HG02981 (cell line): Measurements from ENCODE around the gene GPR151.
"Not testable (repeated sequence)": the region's sequence is repeated elsewhere in the genome, so short reads cannot be mapped to it uniquely, and the experiment has no call there.

Source experiments
- ATAC-seq: cut with Tn5 transposase; IDR thresholded peaks from one replicate; pipeline ENCODE4 v1.9.1; 2021; ENCODE audit warnings: mild to moderate bottlenecking, moderate library complexity; ENCODE audit not compliant: unreplicated experiment

Gene GPR151

DNA sequence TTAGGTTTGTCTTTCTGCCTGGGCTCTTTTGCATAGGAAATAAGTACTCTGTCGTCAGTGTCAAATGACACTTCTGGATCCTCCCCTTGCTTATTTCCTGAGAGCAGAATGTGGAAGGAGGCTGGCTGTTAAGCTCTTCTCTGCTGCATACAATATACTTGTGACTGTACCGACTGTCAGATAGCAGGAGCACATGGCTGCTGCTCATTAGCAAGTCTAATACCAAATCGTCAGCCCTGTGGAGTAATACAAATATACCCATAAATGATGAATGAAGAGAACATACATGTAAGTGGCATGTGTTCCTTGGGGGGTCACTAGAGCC is at the start of gene GPR151:
TSS of gene GPR151 (minus strand) at position 40 of the 325 bp plus-strand sequence. CDS start 77 bp downstream, outside the sequence.
- no peak for ATAC-seq

DNA sequence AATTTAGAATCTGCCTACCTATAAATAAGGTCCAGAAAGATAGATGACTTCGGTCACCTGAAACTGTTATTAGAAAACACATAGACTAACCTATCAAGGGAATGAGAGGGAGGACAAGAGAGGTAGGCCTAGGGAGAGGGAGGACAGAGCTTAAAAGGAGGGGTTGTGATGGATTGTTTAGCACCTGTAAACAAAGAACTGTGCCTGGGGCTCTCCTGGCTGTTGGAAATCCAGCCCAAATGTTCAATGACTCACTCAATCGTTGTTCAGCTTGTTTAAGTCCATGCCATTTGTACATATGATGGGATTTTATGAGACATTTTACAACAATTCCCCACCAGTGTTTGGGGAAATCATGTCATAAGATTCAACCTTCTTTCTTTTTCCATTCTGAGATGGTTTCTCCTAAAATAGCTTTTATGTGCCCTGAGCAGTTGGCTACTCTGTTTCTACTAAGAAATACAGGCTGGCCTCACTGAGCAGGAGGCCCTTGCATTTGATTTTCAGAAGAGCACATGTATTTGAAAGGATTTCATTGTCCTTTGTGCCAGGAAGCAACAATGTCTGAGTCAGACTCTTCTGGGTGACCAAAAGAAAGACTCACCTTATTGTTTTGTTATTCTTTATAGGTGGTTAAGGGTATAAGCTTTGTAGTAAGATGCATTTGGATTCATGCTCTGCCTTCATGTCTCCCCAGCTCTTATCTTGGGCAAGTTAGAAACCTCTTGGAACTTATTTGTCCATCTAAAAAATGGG is 48.2 kb upstream of the GPR151 start:
- ATAC-seq: no peak

DNA sequence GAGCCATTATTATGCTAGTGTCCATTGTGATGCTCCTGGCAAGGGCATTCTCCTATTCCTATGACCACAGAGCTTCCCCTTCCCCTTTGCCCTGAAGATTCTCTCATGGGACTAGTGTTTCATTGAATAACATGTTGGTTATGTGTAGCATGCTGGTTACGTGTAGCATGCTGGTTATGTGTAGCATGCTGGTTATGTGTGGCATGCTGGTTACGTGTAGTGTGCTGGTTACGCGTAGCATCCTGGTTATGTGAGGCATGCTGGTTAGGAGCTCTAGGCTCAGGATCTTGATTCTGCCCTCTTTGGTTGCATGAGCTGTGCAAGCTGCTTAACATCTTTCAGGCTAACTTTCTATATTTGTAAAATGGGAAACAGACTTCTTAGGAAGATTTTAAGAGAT is 46.5 kb upstream of the GPR151 start:
- ATAC-seq: no peak

DNA sequence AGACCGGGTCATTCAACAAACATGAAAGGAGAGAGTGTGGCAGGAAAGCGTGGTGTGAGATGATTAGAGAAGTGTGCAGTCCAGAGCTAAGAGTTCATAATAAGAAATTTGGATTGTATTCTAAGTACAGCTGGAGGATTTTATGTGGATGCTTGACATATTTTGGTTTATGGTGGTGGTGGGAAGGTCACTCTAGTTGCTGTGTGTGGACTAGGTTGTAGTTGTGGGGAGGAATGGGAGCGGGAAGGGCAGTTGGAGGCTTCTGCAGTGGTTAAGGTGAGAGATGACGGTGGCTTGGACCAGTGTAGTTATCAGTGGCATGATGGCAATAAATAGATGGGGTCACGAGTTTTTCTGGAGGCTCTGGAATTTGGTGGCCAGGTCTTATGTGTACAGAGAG is 45.7 kb upstream of the GPR151 start:
- no peak for ATAC-seq

DNA sequence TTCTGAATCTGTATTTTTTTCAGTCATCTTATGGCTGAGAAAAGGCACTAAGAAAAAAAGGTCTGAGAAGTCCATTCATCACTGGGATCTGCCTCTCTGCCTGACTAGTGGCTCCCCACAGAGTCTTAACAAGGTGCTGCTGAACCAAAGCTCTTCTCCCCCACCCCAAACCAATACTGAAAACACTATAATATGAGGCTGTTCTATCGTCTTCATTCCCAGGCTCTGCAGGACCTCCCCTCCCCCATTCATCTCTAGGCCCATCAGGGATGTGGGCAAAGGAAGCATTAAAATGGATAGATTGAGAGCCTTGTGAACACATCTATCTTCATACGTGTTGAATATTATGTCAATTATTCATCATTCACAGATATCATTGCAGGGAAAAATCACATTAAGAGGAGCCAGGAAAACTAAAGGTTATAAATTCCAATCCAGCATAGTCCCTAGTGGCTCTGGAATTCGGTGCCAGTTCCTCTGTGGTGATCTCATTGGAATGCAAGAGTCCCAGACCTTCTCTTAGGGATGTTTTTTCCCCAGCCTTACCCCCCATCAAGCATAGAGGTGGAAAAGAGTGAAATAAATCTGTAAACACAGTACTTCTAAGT is 44.3 kb upstream of the GPR151 start:
- ATAC-seq: no peak

DNA sequence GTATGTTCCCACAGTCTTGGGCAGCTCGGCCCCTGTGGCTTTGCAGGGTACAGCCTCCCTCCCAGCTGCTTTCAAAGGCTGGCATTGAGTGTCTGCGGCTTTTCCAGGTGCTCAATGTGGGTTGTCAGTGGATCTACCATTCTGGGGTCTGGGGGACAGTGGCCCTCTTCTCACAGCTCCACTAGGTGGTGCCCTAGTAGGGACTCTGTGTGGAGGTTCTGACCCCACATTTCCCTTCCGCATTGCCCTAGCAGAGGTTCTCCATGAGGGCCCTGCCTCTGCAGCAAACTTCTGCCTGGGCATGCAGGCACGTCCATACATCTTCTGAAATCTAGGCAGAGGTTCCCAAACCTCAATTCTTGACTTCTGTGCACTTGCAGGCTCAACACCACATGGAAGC is 40.9 kb upstream of the GPR151 start:
- not testable (repeated sequence) for ATAC-seq

DNA sequence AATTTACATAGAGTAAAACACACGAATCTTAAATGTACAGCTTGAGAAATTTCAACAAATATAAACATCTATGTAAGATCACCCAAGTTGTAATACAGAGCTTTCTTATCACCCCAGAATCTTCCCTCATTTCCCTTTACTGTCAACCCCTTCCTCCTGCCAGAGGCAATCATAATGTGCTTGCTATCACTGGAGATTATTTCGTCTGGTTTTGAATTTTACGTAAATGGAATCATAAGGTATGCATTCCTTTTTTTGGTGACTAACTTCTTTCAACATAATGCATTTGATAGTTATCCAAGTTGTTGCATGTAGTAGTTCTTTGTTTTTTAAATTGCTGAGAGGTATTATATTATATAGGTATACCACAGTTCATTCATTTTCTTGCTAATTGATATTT is 37.5 kb upstream of the GPR151 start:
- ATAC-seq: no peak

DNA sequence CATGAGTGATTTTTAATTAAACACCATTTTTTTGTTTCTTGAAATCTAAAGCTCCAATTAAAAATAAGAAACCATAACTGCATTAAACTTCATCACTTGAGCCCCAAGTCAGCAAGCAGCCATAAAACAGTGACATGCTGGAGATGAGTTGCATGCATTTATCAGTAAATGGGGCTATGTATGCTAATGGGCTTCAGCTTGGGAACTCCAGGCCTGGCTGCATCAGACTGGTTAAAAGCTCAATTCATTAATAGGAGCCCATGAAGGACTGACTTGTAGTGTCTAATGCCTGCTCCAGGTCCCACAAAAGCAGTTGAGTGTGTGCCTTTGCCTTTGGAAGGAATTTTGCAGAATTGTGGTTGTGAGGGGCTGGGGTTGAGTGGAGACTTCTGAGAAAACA is 33.6 kb upstream of the GPR151 start:
- no peak for ATAC-seq

DNA sequence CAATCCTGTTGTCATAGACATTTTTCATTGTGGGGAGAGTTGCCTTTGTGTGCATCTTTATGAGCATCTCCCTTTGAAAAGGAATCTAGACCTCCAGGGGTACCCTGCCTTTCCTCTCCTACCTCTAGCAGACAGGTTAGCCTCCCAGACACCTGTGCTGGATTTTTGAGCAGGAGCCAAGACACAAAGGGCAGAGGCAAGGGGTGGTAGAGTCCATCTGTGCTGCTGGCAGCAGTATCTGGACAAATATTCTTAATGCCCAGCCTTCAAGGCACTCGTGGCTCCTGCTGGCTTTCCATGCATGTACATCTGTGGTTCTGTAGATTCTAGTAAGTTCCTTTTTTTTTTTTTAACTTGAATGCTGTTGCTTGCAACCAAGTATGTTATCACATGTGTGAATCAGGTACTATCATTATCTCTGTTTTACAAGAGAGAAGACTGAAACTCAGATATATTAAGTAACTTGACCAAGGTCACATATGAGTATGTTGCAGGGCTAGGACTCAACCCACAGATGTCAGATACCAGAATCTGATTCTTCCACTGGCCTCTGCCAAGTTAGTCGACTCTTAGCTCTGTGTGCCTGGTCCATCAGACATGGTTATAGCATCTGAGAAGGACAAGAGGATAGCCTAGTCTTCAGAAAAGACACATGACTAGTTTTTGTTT is 32.9 kb upstream of the GPR151 start:
- ATAC-seq: no peak

DNA sequence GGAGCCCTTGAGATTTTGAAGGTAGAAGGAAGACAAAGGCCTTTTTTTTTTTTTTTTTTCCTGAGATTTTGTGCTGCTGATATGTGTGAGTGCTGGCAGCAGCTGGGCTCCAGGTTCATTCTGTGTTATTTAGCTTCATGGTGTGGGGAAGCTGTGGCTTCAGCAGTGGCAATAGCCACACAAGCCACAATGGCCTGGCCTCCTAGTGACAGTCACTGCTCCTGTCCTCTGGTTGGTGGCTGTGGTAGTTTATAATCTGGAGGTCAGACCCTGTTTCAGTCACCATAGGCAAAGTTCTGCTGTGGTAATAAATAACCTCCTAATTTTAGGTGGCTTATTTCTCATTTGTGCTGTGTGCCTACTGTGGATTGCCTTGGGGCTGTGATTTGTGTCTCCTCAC is 28.2 kb upstream of the GPR151 start:
- ATAC-seq: no peak

DNA sequence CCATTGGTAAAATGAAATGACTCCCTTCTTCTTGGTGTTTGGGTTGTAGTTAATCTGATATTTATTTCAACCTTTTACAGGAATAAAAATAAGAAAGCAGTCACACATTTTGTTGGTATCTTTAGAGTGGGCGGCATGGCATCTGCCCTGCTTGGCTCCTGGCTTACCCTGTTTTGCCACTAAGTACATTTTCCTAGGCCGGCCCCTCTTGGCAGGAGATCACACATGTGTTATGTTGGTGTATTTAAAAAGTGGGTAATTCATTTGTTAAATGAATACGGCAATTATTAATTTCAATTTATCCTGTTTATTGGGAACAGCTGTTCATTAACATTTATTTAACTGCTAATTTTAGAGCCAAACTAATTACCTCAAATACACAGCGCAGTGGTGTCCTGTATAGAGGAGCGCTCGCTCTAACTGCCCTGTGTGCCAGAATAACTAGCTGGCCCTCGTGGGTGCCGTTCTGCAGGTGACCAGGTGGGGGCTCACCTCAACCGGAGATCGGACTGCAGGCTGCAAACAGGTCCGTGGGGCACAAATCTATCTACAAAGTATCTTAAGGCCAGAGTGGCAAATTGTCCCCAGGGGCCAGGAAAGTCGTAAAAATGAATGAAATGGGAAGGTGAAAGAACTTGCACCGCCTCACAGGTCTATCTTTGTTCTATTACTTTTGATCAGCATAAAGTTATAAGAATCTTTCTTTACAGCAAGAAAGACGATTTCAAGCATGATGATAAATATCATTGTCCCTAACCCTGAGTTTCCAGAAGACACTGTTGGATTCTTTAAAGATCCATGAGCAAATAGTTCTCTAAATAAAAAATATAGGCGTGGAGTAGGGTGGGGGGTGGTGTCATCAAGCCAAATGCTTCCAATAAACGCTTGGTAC is 26.2 kb upstream of the GPR151 start:
- ATAC-seq: peak; percentile 98

DNA sequence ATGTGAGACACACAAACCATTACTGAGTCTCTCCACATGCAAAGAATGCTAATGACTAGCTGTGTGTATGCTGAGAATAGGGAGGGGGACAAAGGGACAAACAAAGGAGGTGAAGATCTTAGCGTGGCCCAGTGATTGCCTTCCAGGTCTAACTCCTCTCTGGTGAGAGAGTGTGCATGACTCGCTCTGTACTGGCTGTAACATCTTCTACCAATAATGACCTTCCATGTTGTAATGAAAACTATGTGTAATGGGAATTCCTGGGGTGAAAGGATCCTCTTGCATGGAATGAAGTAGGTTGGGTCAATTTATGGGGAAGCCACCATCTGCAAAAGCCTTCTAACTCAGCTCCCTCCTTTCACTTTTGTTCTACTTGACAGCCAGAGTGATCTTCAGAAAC is 24.4 kb upstream of the GPR151 start:
- ATAC-seq: no peak

DNA sequence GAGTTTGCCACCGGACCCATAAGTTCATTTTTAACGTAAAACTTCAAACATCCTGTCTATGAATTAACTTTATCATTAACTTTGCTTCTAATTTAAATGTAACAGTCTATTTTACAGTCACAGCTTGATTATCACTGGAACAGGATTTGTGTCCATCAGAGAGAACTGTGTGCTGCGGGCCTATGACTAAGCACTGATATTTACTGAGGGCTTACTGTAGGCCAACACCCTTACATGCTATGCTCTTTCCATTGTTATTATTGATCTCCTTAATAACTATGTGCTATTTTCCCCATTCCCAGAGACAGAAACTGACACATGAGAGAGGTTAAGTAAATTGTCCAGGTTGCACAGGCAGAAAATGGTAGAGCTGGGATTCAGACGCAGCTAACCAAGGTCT is 24.0 kb upstream of the GPR151 start:
- ATAC-seq: no peak

DNA sequence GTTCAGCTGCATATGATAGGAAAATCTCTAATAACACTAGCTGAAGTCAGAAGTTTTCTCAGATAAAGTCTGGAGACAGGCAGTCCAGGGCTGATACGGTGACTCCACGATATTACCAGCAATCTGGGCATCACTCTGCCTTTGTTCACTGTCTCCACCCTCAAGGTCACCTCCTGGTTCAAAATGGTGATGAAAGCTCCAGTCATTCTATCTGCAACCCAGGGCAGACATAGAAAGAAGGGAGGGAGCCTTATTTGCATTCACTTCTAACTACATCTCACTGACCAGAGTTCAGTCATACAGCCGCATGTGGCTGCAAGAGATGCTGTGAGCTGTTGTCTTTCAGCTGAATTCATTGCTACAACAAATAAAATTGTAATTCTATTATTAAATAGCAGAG is 22.4 kb upstream of the GPR151 start:
- no peak for ATAC-seq

DNA sequence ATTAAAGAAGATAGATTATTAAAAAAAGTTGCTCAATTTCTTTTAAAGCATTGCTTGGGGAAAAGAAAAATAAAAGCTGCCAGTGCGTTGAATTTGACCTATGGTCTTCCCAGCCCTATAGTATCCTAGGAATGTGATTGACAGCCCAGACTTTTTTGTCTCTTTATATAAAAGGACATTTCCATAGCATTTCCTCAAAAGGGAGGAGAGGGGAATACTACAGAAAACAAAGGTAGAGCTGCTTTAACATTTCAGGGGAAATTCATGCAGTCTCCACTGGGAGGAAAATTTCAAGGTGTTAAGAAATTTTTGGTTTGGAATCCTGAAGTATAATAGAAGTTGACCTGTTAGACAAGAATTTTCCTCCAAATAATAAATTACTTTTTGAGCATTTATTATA is 17.9 kb upstream of the GPR151 start:
- no peak for ATAC-seq

DNA sequence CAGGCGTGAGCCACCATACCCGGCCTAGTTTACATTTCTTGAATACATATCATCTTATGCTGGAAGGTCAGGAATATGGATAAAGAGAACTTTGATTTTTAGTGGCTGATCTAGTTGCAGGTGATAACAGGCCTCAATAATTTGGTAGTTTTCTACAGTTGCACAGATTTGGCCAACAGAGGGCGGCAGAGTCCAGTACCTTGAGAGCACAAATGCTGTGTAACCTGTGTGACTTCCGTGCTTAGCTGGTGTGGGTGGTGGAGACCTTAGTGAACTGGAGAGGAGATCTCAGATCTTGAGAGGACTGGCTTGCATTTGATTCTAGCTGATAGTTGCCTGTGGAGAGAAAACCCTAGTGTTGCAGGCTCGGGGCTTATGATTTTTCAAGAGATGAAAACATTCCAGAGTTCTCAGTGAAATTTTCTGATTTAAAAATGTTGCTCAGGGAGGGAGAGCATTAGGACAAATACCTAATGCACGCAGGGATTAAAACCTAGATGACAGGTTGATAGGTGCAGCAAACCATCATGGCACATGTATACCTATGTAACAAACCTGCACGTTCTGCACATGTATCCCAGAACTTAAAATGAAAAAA is 17.4 kb upstream of the GPR151 start:
- ATAC-seq: peak; percentile 95

DNA sequence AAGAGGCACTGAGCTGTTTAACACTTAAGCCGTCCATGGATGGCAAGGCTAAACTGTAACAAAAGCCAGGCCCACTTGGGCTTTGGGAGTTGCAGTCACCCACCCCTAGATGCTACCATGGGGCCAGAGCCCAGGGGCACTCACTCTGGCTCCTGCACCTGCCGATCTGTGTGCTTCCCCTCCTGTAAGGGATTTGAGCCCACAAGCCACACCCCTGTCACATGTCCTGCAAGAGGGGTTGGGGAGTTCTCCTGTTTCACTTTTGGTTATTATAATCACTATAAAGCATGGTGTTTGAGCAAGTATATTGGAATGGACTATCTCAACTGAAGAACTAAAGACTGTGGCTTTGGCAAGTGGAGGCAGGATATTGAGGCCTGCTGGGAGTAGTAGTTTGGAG is 14.0 kb upstream of the GPR151 start:
- peak; percentile 74 for ATAC-seq

DNA sequence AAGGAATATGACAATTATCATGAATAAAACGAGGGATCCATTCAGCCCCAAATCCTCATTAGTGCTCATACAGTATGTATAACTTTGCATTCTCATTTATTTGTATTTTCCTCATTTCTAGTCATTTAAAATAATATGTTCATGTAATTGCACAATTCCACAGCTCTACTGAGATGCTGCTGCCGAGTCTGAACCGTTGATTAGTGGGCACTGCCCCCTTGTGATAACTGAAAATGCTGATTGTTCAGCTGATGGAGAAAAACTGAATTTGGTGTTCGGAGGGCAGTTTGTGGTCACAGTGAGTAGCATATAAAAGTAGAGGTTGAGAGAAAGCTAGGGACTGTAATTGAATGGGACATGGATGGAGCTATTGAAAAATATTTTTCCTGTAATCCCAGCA is 12.2 kb upstream of the GPR151 start:
- no peak for ATAC-seq

DNA sequence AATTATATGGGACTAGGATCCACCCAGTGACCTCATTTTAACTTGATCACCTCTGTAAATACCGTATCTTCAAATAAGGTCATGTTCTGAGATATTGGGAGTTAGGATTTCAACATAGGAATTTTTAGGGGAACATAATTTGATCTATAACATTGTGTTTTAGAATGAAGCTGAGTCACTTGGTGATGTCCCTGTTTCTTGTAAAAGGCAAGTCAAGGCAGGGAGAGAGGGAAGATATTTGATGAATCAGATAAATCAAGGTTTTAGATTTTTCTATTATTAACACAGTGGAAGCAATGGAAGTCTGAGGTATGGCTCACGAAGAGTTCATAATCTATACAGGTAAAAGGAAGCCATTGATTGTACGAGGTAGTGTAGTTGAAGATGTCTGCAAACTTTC is 11.8 kb upstream of the GPR151 start:
- ATAC-seq: no peak

DNA sequence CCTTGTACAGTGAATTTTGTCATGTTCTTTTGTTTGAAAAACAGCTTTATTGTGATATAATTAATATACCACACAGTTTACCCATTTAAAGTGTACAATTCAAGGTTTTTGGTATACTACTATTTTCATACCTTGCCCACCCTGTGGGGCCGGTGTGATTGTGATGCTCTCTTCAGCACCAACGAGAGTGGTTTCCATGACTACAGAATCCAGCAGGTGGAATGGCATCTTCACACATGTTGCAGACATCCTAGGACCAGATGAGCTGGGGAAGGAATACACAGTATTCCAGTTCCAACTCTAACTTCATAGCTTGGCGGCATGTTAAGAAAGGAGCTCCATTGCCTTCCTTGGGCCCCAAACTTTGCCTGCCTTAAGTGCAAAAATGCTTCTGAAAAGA is 7.7 kb upstream of the GPR151 start:
- no peak for ATAC-seq
